IMR-90 (cell line): ENCODE data around the gene DHCR7.

Experiments
- CEBPB ChIP-seq: IDR thresholded peaks from 2 replicates; pipeline ENCODE4 v1.6.1; 2012; ENCODE audit warnings: low read depth, low read length, improper control_type of control experiment
- CHD1 ChIP-seq: IDR thresholded peaks from 2 replicates; pipeline ENCODE4 v1.6.1; 2012; ENCODE audit warnings: low read depth, low read length, improper control_type of control experiment
- CTCF ChIP-seq: conservative IDR thresholded peaks from 2 replicates; pipeline ENCODE4 v1.5.1; 2012; ENCODE audit warnings: mild to moderate bottlenecking, low read depth, low read length, improper control_type of control experiment
- FOS ChIP-seq: fragments of 150-350 bp; IDR thresholded peaks from 2 replicates; pipeline ENCODE4 v1.6.1; 2016; ENCODE audit warnings: low read depth, low read length
- MAFK ChIP-seq: IDR thresholded peaks from 2 replicates; pipeline ENCODE4 v1.6.1; 2012; ENCODE audit warnings: low read depth, low read length, improper control_type of control experiment
- NFE2L2 ChIP-seq: fragments of 150-350 bp; IDR thresholded peaks from 2 replicates; pipeline ENCODE4 v1.6.1; 2016; ENCODE audit warnings: low read depth, mild to moderate bottlenecking, low read length
- POLR2A ChIP-seq: IDR thresholded peaks from 2 replicates; pipeline ENCODE4 v1.6.1; 2012; ENCODE audit warnings: mild to moderate bottlenecking, low read depth, low read length
- RAD21 ChIP-seq: IDR thresholded peaks from 2 replicates; pipeline ENCODE4 v1.6.1; 2012; ENCODE audit warnings: low read length, improper control_type of control experiment
- RCOR1 ChIP-seq: IDR thresholded peaks from 2 replicates; pipeline ENCODE4 v1.6.1; 2012; ENCODE audit warnings: mild to moderate bottlenecking, low read length, improper control_type of control experiment; ENCODE audit not compliant: insufficient replicate concordance
- USF2 ChIP-seq: fragments of 150-350 bp; IDR thresholded peaks from 2 replicates; pipeline ENCODE4 v1.6.1; 2017; ENCODE audit warnings: mild to moderate bottlenecking, antibody characterized with exemption, low read length, low read depth

- TF ChIP-seq POLR2A: no peak
- no peak for TF ChIP-seq RAD21
- no peak for TF ChIP-seq CTCF
- TF ChIP-seq USF2: no peak
- TF ChIP-seq FOS: no peak
- no peak for TF ChIP-seq CHD1
- TF ChIP-seq RCOR1: no peak
- TF ChIP-seq CEBPB: no peak
- no peak for TF ChIP-seq NFE2L2
- no peak for TF ChIP-seq MAFK
Measured at GRCh38 chr11:71446150-71446549, 2.0 kb downstream of the DHCR7 start.
